Measurements from ENCODE around the gene ARHGAP33. TPM values are rescaled to one million over a fixed set of nuclear protein-coding genes. Genes with fewer than 3 reads are reported as not detected.

The ARHGAP33 gene
- polyA plus RNA-seq, 1 donor (not counting 4 experiments of a cell fraction or from before 2014, with no cell fraction given) = 0.49 TPM

GRCh38 chr19:35754370-35755130 is 20.8 kb upstream of the ARHGAP33 start:
- Histone ChIP-seq H3K27me3 (ENCODE audit: control insufficient read depth, extremely low read depth, insufficient read depth, low read length) (no peaks in the 10 kb centered on the region), H3K27ac (ENCODE audit: control insufficient read depth, insufficient read depth, low read length) (no peak overlapping the region), H2AFZ (ENCODE audit: control insufficient read depth, low read length) (no peak overlapping the region), H3K9me3 (ENCODE audit: control insufficient read depth, low read depth, low read length) (no peaks in the 10 kb centered on the region), H3K9ac (ENCODE audit: control insufficient read depth, extremely low read depth, insufficient read depth, low read length) (no peak overlapping the region), H4K20me1 (ENCODE audit: control insufficient read depth, extremely low read depth, insufficient read depth, low read length) (no peaks in the 10 kb centered on the region), H3K4me1 (ENCODE audit: control insufficient read depth, extremely low read depth, insufficient read depth, low read length) (peaks cover 21% of the 10 kb centered on the region), H3K4me2 (ENCODE audit: control insufficient read depth, extremely low read depth, insufficient read depth, low read depth, low read length) (no peak overlapping the region), H3K36me3 (ENCODE audit: control insufficient read depth in 2 of 2, extremely low read depth in 1 of 2, insufficient read depth in 2 of 2, low read length in 2 of 2) (peaks cover 17 to 23% of the 10 kb centered on the region in 2 experiments), H3K4me3 (ENCODE audit: control insufficient read depth in 2 of 3, extremely low read depth in 1 of 3, insufficient read depth in 2 of 3, low read depth in 1 of 3, low read length in 3 of 3) (no peak overlapping the region), H3K79me2 (ENCODE audit: control insufficient read depth, insufficient read depth, low read length) (peaks cover 20% of the 10 kb centered on the region), H3K9me1 (ENCODE audit: control insufficient read depth, extremely low read depth, insufficient read depth, low read length) (no peaks in the 10 kb centered on the region)
- dilution Hi-C loops (cut with MboI; ENCODE audit: extremely low pct_ligation_motif_present, low sequenced_read_pairs) = no loop called here
- DNase-seq (ENCODE audit: low read depth, low spot score) (no peak), FAIRE-seq (no peak)
- TF ChIP-seq EZH2 (IDR thresholded peaks at IDR 0.05; ENCODE audit: low read length) (no peak), CTCF (optimal IDR thresholded peaks at IDR 0.05 in 1 of 3, IDR thresholded peaks at IDR 0.05 in 1 of 3, conservative IDR thresholded peaks at IDR 0.05 in 1 of 3; ENCODE audit: extremely low read depth in 1 of 3, insufficient read depth in 2 of 3, low read length in 3 of 3) (no peak)

- Histone ChIP-seq H3K4me3 (ENCODE audit: control insufficient read depth in 2 of 3, extremely low read depth in 1 of 3, insufficient read depth in 2 of 3, low read depth in 1 of 3, low read length in 3 of 3) (no peak overlapping the region), H3K4me1 (ENCODE audit: control insufficient read depth, extremely low read depth, insufficient read depth, low read length) (peaks cover 23% of the 10 kb centered on the region), H3K4me2 (ENCODE audit: control insufficient read depth, extremely low read depth, insufficient read depth, low read depth, low read length) (peak overlapping the region; percentile 25), H4K20me1 (ENCODE audit: control insufficient read depth, extremely low read depth, insufficient read depth, low read length) (no peaks in the 10 kb centered on the region), H3K27ac (ENCODE audit: control insufficient read depth, insufficient read depth, low read length) (no peak overlapping the region), H3K27me3 (ENCODE audit: control insufficient read depth, extremely low read depth, insufficient read depth, low read length) (no peaks in the 10 kb centered on the region), H3K79me2 (ENCODE audit: control insufficient read depth, insufficient read depth, low read length) (peaks cover 19% of the 10 kb centered on the region), H2AFZ (ENCODE audit: control insufficient read depth, low read length) (no peak overlapping the region), H3K9me3 (ENCODE audit: control insufficient read depth, low read depth, low read length) (no peaks in the 10 kb centered on the region), H3K9me1 (ENCODE audit: control insufficient read depth, extremely low read depth, insufficient read depth, low read length) (no peaks in the 10 kb centered on the region), H3K36me3 (ENCODE audit: control insufficient read depth in 2 of 2, extremely low read depth in 1 of 2, insufficient read depth in 2 of 2, low read length in 2 of 2) (peaks cover 20 to 23% of the 10 kb centered on the region in 2 experiments), H3K9ac (ENCODE audit: control insufficient read depth, extremely low read depth, insufficient read depth, low read length) (peak overlapping the region; percentile 37)
- no peak for DNase-seq (ENCODE audit: low read depth, low spot score)
- no peak for FAIRE-seq
- no peak for TF ChIP-seq CTCF (optimal IDR thresholded peaks at IDR 0.05 in 1 of 3, IDR thresholded peaks at IDR 0.05 in 1 of 3, conservative IDR thresholded peaks at IDR 0.05 in 1 of 3; ENCODE audit: extremely low read depth in 1 of 3, insufficient read depth in 2 of 3, low read length in 3 of 3)
- TF ChIP-seq EZH2 (IDR thresholded peaks at IDR 0.05; ENCODE audit: low read length) = no peak
- dilution Hi-C loops (cut with MboI; ENCODE audit: extremely low pct_ligation_motif_present, low sequenced_read_pairs) = no loop called here
Measured at GRCh38 chr19:35755131-35755549, 20.2 kb upstream of the ARHGAP33 start.
